ENCODE results near the gene POLR3GL.

DNA sequence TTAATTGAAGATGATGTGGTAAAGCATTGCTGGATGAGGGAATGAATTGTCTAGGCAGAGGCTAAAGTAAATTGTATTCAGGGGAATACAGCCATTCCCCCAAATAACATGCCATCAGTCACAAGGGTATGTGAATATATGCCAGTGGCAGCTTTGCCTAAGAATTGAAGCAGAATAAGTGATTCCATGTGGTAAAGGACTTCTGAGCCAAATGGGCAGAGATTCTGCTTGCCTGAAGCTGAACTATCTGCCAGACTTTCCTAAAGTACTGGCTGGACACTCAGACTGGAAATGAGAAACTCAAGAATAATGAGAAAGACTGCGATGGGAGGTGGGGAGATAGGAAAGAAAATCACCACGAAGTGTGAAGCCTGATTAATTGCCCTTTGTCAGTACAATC lies 9.1 kb upstream of the POLR3GL start:
- no peak for TF ChIP-seq SUZ12 (IDR thresholded peaks at IDR 0.05; ENCODE audit: extremely low read depth, insufficient read depth, insufficient read length)
- TF ChIP-seq ZNF274 (IDR thresholded peaks at IDR 0.05; ENCODE audit: low read depth, low read length) = no peak
- TF ChIP-seq YY1 (IDR thresholded peaks at IDR 0.05; ENCODE audit: insufficient read depth, insufficient read length) = no peak
